RWPE1 (cell line): ENCODE data around the gene TTLL12.
A peak's percentile ranks its signal among the peaks of the same experiment; 100 is the strongest.

Experiments used
- CTCF ChIA-PET: fragments of 350-600 bp; sonication (Branson Sonifier 250); formaldehyde crosslinking; extraction: SDS; loops from one replicate; lab custom pipeline; 2021; lab: Yijun Ruan, JAX
- POLR2A ChIA-PET: fragments of 400-600 bp; formaldehyde crosslinking; extraction: SDS; loops from one replicate; lab custom pipeline; 2020; ENCODE audit warnings: antibody characterized with exemption; ENCODE audit not compliant: low non-redundant PET; lab: Yijun Ruan, JAX
- DNase-seq: peaks from one replicate; pipeline ENCODE4 v3.0.0; 2012; ENCODE audit warnings: low spot score
- H3K27ac ChIP-seq: fragments of 450-650 bp; 2 replicates; pipeline ENCODE4 v1.5.1; 2017
- TF ChIP-seq, protein P1 (sequence below): fragments of 450-650 bp; conservative IDR thresholded peaks from 2 replicates; pipeline ENCODE4 v1.5.1; 2017; ENCODE audit warnings: low read depth, mild to moderate bottlenecking

TTLL12 gene

DNA sequence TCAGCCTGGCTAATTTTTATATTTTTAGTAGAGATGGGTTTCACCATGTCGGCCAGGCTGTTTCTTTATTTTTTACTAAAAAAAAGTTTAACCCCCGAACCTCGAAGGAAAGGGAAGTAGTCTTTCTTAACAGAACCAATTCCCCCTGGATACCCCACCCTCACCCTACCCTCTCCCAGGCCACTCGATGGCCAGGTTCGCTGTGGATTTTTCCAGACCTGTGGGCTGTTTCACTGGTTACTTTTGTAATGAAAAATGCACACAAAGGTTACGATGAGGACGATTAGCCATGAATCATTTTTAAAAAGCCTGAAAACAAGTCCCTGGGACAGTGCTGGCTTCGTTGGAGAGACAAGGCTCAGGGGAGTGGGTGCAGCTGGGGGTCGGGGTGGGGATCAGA is 33.0 kb downstream of the TTLL12 start:
- DNase-seq = no peak
- ChIA-PET POLR2A (no interaction called here), CTCF (no interaction called here)
- TF ChIP-seq, protein P1, sequence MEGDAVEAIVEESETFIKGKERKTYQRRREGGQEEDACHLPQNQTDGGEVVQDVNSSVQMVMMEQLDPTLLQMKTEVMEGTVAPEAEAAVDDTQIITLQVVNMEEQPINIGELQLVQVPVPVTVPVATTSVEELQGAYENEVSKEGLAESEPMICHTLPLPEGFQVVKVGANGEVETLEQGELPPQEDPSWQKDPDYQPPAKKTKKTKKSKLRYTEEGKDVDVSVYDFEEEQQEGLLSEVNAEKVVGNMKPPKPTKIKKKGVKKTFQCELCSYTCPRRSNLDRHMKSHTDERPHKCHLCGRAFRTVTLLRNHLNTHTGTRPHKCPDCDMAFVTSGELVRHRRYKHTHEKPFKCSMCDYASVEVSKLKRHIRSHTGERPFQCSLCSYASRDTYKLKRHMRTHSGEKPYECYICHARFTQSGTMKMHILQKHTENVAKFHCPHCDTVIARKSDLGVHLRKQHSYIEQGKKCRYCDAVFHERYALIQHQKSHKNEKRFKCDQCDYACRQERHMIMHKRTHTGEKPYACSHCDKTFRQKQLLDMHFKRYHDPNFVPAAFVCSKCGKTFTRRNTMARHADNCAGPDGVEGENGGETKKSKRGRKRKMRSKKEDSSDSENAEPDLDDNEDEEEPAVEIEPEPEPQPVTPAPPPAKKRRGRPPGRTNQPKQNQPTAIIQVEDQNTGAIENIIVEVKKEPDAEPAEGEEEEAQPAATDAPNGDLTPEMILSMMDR = no peak
- H3K27ac ChIP-seq = peak overlapping the region; percentile 98

DNA sequence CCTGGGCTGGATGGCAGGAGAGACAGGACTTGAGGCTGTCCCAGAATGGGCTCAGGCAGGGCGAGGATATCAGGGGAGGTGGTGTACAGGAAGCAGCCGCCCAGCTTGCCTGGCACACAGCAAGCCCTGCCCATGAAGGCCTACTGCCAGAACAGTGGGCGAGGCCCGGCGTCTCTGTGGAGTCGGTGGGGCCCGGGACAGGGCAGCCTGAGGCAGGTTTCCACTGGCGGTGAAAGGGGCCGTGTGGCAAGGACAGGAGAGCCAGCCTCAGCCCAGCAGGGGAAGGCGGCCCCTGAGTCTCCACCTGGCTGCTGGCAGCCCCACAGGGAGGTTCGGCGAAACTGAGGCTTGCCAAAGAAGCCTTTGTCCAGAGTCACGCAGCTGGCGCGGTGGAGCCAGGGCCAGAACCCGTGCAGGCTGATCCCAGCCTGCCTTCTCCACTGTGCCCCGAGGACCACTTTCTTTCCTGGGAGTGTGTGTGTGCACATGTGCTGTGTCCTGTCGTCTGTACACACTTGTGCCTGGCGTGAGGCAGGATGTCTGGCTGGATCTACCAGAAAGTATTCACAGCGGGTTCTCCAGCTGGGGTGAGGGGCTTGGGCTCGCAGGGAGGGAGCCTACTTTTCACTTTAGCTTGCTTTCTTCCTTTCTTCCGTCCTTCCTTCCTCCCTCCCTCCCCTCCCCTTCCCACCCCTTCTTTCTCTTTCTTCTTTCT is 34.4 kb downstream of the TTLL12 start:
- TF ChIP-seq, protein P1 = no peak
- peak overlapping the region; percentile 98 for H3K27ac ChIP-seq
- ChIA-PET POLR2A (interaction anchor here (0.6 to 0.7 kb wide), 2 partner anchors 137 to 538 kb away, joined by 3 to 6 read pairs; partner anchors contain the start of gene PACSIN2), CTCF (interaction anchor here (0.7 kb wide), 1 partner anchor 63 kb away, joined by 3 read pairs; no protein-coding TSS in a partner anchor)
- DNase-seq = peak; percentile 54

DNA sequence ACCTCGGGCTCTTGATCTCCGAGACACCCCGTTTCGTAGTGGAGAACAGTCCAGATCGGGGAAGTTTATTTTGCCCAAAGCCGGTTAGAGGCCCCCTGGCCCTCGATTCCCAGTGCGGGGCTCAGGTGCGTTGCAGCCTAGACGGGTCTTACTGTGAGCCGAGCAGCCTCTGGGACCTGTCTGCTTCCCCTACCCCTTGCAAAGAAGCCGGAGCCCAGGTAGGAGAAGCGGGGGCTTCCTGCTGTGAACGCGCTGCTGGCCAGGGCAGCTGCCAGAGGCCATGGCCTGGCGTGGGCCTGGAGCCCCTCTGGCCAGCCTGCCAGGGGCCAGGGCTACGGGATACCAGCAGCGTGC is 35.0 kb downstream of the TTLL12 start:
- TF ChIP-seq, protein P1 = no peak
- POLR2A ChIA-PET = no interaction called here
- CTCF ChIA-PET = interaction anchor here (0.7 kb wide), 1 partner anchor 62 kb away, joined by 3 read pairs; no protein-coding TSS in a partner anchor
- H3K27ac ChIP-seq = peak overlapping the region; percentile 98
- DNase-seq = no peak

DNA sequence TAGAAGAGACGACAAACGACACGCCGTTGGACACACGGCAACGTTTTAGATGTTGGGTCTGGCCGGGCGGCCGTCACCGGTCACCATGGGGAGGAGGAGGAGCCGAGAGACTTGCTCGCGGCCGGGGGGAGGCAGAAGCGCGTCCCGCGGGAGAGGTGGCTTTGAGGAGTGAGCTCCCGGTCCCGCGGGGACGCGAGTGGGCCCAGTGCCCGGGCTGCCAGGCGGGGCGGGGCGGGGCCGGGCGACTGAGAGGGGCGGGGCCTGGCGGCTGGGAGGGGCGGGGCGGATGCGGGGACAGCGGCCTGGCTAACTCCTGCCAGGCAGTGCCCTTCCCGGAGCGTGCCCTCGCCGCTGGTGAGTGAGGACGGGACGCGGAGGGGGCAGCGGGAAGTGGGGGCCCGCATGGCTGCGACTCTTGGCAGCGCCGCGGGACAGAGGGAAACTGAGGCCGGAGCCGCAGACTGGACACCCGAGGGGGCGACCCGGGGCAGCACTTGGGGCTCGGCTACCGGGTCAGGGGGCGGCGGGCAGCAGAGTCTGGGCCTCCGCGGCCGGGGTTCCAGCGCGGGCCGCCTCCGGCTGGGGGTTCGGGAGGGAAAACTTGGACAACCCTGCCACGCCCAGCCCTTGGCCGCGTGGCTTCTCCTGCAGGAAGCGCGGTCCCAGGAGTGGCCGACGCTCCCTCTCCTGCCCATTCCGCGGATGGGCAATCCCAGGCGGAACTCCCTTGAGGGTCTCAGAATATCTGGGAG is 35.5 kb downstream of the TTLL12 start, which contains the start of gene TSPO:
Gene TSPO, plus strand, starts transcription at position 309 of the 752 bp plus-strand sequence. CDS start 7,680 bp downstream, outside the sequence.
- ChIA-PET POLR2A (interaction anchor here (0.6 kb wide), 1 partner anchor 569 kb away, joined by 3 read pairs; no protein-coding TSS in a partner anchor), CTCF (interaction anchor here (1.2 kb wide), 1 partner anchor 16 kb away, joined by 3 read pairs; no protein-coding TSS in a partner anchor)
- peak; percentile 46 for DNase-seq
- TF ChIP-seq, protein P1 = no peak
- H3K27ac ChIP-seq = peak within 1 kb of the TSS; percentile 98

DNA sequence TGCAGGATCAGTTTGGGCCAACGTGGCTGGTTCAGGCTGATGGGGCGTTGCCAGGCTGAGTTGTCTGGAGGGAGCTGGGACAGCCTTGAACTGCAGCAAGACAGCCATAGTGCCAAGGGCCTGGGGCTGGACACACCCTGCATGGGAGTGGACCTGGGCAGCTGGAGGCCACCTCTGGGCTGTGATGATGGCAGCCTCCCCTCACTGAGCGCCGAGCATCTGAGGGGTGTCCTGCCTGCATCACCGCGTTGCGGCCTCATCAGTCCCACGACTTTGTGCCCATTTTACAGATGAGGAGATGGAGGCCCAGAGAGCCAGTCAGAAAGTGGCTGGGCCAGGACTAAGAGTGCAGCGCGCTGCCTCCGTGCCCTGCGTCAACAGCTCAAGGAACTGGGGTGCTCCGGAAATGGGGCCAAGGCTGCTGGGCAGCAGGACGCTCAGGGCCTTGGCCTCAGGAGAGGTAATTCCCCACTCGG is 36.2 kb downstream of the TTLL12 start:
- no peak for DNase-seq
- peak overlapping the region; percentile 98 for H3K27ac ChIP-seq
- TF ChIP-seq, protein P1 = no peak
- ChIA-PET POLR2A (interaction anchor here (0.6 kb wide), 1 partner anchor 568 kb away, joined by 3 read pairs; no protein-coding TSS in a partner anchor), CTCF (interaction anchor here (1.2 kb wide), 1 partner anchor 15 kb away, joined by 3 read pairs; no protein-coding TSS in a partner anchor)

DNA sequence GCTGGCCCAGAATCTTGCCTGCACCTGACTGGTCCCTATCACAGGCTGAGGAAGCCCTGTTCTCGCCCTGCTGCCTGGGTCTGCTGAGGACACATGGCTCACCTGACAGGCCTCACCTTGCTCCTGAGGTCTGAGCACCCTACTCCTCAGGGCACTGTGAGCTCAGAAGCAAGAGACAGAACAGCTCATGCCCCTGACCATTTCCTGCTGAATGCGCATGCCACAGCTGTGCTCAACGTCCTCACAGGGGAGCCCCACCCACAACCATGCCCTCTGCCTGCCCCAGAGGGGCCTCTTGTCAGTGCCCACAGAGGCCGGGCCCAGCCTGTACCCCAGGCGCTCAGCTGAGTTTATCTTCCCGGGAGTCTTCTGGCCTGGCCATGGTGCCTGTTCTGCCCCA is 38.4 kb downstream of the TTLL12 start:
- peak overlapping the region; percentile 36 for H3K27ac ChIP-seq
- no peak for DNase-seq
- TF ChIP-seq, protein P1 = no peak
- ChIA-PET POLR2A (no interaction called here), CTCF (no interaction called here)
